ENCODE data around the gene SUSD4. TPM values are rescaled to one million over a fixed set of nuclear protein-coding genes. Genes with fewer than 3 reads are reported as not detected.

The SUSD4 gene
- total RNA-seq, 2 donors from 2014 or later = 0.58 to 0.92 TPM

DNA sequence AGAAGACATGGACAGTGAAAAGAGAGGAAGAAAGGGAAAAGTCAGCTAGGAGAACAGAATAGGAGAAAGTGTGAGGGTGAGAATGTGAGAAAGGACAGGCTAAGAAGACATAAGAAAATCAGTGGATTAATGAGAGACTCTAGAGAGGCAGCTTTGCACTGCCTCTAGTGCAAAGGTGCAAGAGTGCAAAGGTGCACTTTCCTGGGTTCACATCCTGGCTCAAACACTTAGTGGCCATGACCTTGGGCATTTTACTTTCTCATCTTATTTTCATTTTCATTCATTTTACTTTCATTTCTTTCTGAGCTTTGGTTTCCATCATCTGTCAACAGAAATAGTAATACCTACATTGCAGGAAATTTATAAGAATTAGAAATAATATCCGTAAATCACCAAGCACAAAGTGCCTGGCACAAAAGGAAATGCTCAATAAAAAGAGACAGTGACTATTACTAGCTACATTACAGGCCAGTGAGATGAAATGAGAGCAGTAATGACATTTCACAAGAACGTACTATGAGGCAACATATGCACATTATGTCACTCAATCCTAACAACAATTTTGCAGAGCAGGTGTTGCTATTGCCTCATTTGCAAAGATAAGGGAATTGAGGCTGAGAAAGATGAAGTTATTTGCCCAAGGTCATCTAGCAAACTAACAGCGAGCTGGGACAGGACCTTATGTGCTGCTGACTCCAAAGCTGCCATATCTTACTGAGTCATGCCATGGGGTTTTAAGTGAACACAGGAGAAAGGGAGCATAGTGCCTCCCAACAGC lies 113.9 kb downstream of the SUSD4 start:
- Histone ChIP-seq H3K36me3 (ENCODE audit: control insufficient read depth, insufficient read depth, low read length) (no peaks in the 10 kb centered on the region), H3K4me1 (ENCODE audit: control insufficient read depth, insufficient read depth, low read length) (no peaks in the 10 kb centered on the region), H3K27me3 (ENCODE audit: control insufficient read depth, insufficient read depth, low read length, poor library complexity, severe bottlenecking) (peaks cover 14% of the 10 kb centered on the region), H3K27ac (ENCODE audit: low read depth, low read length) (no peak overlapping the region), H3K9me3 (ENCODE audit: control insufficient read depth, low read length) (no peaks in the 10 kb centered on the region), H3K9ac (ENCODE audit: extremely low read depth, low read length, poor library complexity, severe bottlenecking) (no peak overlapping the region), H3K4me3 (ENCODE audit: low read length) (no peak overlapping the region)
- 97 to 100% methylated on average over 3 of the region's 3 CpGs for WGBS, 2 experiments (ENCODE audit: insufficient coverage in 1 of 2, insufficient read length in 1 of 2)
- TF ChIP-seq, protein P1, sequence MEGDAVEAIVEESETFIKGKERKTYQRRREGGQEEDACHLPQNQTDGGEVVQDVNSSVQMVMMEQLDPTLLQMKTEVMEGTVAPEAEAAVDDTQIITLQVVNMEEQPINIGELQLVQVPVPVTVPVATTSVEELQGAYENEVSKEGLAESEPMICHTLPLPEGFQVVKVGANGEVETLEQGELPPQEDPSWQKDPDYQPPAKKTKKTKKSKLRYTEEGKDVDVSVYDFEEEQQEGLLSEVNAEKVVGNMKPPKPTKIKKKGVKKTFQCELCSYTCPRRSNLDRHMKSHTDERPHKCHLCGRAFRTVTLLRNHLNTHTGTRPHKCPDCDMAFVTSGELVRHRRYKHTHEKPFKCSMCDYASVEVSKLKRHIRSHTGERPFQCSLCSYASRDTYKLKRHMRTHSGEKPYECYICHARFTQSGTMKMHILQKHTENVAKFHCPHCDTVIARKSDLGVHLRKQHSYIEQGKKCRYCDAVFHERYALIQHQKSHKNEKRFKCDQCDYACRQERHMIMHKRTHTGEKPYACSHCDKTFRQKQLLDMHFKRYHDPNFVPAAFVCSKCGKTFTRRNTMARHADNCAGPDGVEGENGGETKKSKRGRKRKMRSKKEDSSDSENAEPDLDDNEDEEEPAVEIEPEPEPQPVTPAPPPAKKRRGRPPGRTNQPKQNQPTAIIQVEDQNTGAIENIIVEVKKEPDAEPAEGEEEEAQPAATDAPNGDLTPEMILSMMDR (conservative IDR thresholded peaks at IDR 0.05) = no peak
- Mint-ChIP-seq H3K27ac (no peak overlapping the region), H3K4me1 (no peaks in the 10 kb centered on the region), H3K9me3 (no peaks in the 10 kb centered on the region), H3K36me3 (ENCODE audit: low read depth) (no peaks in the 10 kb centered on the region), H3K27me3 (ENCODE audit: insufficient read depth) (peaks cover 12% of the 10 kb centered on the region), H3K4me3 (no peak overlapping the region)
- no peak for DNase-seq

DNA sequence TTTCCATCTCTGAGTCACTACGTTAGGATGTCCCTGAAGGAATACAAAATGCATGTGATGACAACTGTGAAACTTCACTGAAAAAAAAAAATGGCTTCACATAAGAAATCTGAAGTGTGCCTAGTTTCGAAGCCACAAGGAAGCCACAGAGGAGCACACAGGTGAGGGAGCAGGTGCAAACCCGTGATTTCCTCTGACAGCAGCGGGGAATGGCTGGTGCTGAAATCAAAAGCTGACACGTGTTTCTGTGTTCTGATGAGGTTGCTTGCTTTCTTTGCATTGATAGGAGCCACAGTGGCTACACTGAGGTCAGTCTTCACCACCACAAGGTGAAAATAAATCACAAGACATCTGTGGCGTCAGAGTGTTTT lies 115.2 kb downstream of the SUSD4 start:
- H3K36me3 ChIP-seq (ENCODE audit: control insufficient read depth, insufficient read depth, low read length) = no peaks in the 10 kb centered on the region
- no peak for DNase-seq
- H3K36me3 Mint-ChIP-seq (ENCODE audit: low read depth) = no peaks in the 10 kb centered on the region
- no peak overlapping the region for H3K9ac ChIP-seq (ENCODE audit: extremely low read depth, low read length, poor library complexity, severe bottlenecking)
- 86 to 88% methylated on average over 3 to 6 of the region's 6 CpGs for WGBS, 2 experiments (ENCODE audit: insufficient coverage in 1 of 2, insufficient read length in 1 of 2)
- H3K4me3 ChIP-seq (ENCODE audit: low read length) = no peak overlapping the region
- H3K4me1 ChIP-seq (ENCODE audit: control insufficient read depth, insufficient read depth, low read length) = no peaks in the 10 kb centered on the region
- no peak overlapping the region for H3K4me3 Mint-ChIP-seq
- TF ChIP-seq, protein P1 (conservative IDR thresholded peaks at IDR 0.05) = no peak
- no peaks in the 10 kb centered on the region for H3K9me3 Mint-ChIP-seq
- peaks cover 10% of the 10 kb centered on the region for H3K4me1 Mint-ChIP-seq
- H3K27ac ChIP-seq (ENCODE audit: low read depth, low read length) = no peak overlapping the region
- peaks cover 7% of the 10 kb centered on the region for H3K27me3 ChIP-seq (ENCODE audit: control insufficient read depth, insufficient read depth, low read length, poor library complexity, severe bottlenecking)
- H3K27me3 Mint-ChIP-seq (ENCODE audit: insufficient read depth) = peaks cover 12% of the 10 kb centered on the region
- no peaks in the 10 kb centered on the region for H3K9me3 ChIP-seq (ENCODE audit: control insufficient read depth, low read length)
- no peak overlapping the region for H3K27ac Mint-ChIP-seq

DNA sequence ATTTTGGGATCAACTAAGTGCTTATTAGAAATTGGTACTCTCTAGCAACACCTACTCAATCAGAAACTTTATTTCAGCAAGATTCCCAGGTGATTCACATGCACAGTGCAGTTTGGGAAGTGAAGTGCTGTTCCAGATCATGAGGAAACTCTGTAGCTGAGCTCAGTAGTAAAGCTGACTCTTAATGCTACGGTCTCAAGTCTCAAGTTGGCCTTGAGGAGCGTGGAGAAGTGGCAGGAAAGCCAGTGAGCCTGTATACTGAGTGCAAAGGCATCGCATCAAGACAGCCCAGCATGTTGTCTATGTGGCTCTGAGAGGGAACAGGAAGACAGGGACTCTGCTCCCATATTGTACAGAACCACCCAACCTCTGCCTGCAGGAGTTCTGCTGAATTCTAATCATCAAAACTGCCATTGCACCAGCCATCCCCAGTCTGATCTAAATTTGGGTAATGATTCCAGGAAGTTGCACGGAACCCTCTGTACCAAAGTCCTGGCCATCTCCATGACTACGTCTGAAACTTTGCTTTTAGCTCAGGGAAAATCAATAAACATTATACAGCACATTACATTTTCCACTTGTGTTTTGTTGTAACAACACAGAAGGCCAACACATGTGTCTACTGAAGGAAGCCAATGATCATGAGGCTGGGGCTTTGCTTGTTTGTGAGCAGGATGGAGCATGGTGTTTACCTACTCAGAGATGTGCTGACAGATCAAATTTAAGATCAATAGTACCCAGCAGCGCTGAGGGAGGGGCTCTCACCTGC lies 115.8 kb downstream of the SUSD4 start:
- Mint-ChIP-seq H3K4me1 (peaks cover 16% of the 10 kb centered on the region), H3K9me3 (no peaks in the 10 kb centered on the region), H3K4me3 (no peak overlapping the region), H3K36me3 (ENCODE audit: low read depth) (no peaks in the 10 kb centered on the region), H3K27ac (no peak overlapping the region), H3K27me3 (ENCODE audit: insufficient read depth) (peaks cover 12% of the 10 kb centered on the region)
- Histone ChIP-seq H3K9me3 (ENCODE audit: control insufficient read depth, low read length) (no peaks in the 10 kb centered on the region), H3K4me3 (ENCODE audit: low read length) (no peak overlapping the region), H3K27me3 (ENCODE audit: control insufficient read depth, insufficient read depth, low read length, poor library complexity, severe bottlenecking) (peaks cover 1% of the 10 kb centered on the region), H3K9ac (ENCODE audit: extremely low read depth, low read length, poor library complexity, severe bottlenecking) (no peak overlapping the region), H3K27ac (ENCODE audit: low read depth, low read length) (no peak overlapping the region), H3K4me1 (ENCODE audit: control insufficient read depth, insufficient read depth, low read length) (no peaks in the 10 kb centered on the region), H3K36me3 (ENCODE audit: control insufficient read depth, insufficient read depth, low read length) (no peaks in the 10 kb centered on the region)
- WGBS, 2 experiments (ENCODE audit: insufficient coverage in 1 of 2, insufficient read length in 1 of 2) = 91% methylated on average over 5 to 6 of the region's 6 CpGs
- DNase-seq = no peak
- TF ChIP-seq, protein P1 (conservative IDR thresholded peaks at IDR 0.05) = no peak
